ENCODE measurements around the gene LMBR1.

Gene LMBR1

GRCh38 chr7:156832195-156832877, 60.6 kb downstream of the LMBR1 start:
- TF ChIP-seq CTCF (IDR thresholded peaks at IDR 0.05; ENCODE audit: extremely low read depth, insufficient read depth, missing control alignments), result no peak
- DNase-seq (ENCODE audit: low spot score), result no peak
- in situ Hi-C loops (cut with MboI; ENCODE audit: low pct_unique_long_range_greater_than_20kb, low sequenced_read_pairs, unreplicated experiment), result loop anchor here (10.0 kb wide), 1 partner anchor 1028 kb away; no protein-coding TSS in a partner anchor

GRCh38 chr7:156829669-156830336, 63.2 kb downstream of the LMBR1 start:
- no peak for TF ChIP-seq CTCF (IDR thresholded peaks at IDR 0.05; ENCODE audit: extremely low read depth, insufficient read depth, missing control alignments)
- in situ Hi-C loops (cut with MboI; ENCODE audit: low pct_unique_long_range_greater_than_20kb, low sequenced_read_pairs, unreplicated experiment), result loop anchor here (10.0 kb wide), 1 partner anchor 1025 kb away; no protein-coding TSS in a partner anchor
- peak; percentile 10 for DNase-seq (ENCODE audit: low spot score)

GRCh38 chr7:156827587-156828203, 65.3 kb downstream of the LMBR1 start:
- in situ Hi-C loops (cut with MboI; ENCODE audit: low pct_unique_long_range_greater_than_20kb, low sequenced_read_pairs, unreplicated experiment), result no loop called here
- peak; percentile 10 for DNase-seq (ENCODE audit: low spot score)

GRCh38 chr7:156823435-156823834, 69.5 kb downstream of the LMBR1 start:
- no peak for DNase-seq (ENCODE audit: low spot score)
- in situ Hi-C loops (cut with MboI; ENCODE audit: low pct_unique_long_range_greater_than_20kb, low sequenced_read_pairs, unreplicated experiment), result loop anchor here (25.0 kb wide), 1 partner anchor 361 kb away; no protein-coding TSS in a partner anchor
- TF ChIP-seq CTCF (IDR thresholded peaks at IDR 0.05; ENCODE audit: extremely low read depth, insufficient read depth, missing control alignments), result no peak

More at GRCh38 chr7:156827587-156828203, 65.3 kb downstream of the LMBR1 start:
- peak; percentile 45 for TF ChIP-seq CTCF (IDR thresholded peaks at IDR 0.05; ENCODE audit: extremely low read depth, insufficient read depth, missing control alignments)

- in situ Hi-C loops (cut with MboI; ENCODE audit: low pct_unique_long_range_greater_than_20kb, low sequenced_read_pairs, unreplicated experiment), result loop anchor here (25.0 kb wide), 1 partner anchor 358 kb away; no protein-coding TSS in a partner anchor
- peak; percentile 7 for DNase-seq (ENCODE audit: low spot score)
- TF ChIP-seq CTCF (IDR thresholded peaks at IDR 0.05; ENCODE audit: extremely low read depth, insufficient read depth, missing control alignments), result peak; percentile 35
Observed at GRCh38 chr7:156820445-156821063, 72.4 kb downstream of the LMBR1 start.

GRCh38 chr7:156819733-156820295, 73.2 kb downstream of the LMBR1 start:
- in situ Hi-C loops (cut with MboI; ENCODE audit: low pct_unique_long_range_greater_than_20kb, low sequenced_read_pairs, unreplicated experiment), result loop anchor here (10.0 to 25.0 kb wide), 2 partner anchors 175 to 358 kb away; partner anchors contain the start of gene RNF32
- no peak for DNase-seq (ENCODE audit: low spot score)
- TF ChIP-seq CTCF (IDR thresholded peaks at IDR 0.05; ENCODE audit: extremely low read depth, insufficient read depth, missing control alignments), result no peak
